ENCODE data around the gene NAGS.
A peak's percentile ranks its signal among the peaks of the same experiment; 100 is the strongest.

The NAGS gene

GRCh38 chr17:44046893-44047292 is 42.5 kb downstream of the NAGS start:
- DNase-seq, result peak; percentile 37

GRCh38 chr17:44049294-44050060 is 45.1 kb downstream of the NAGS start:
- DNase-seq, result no peak

GRCh38 chr17:44053125-44053872 is 48.9 kb downstream of the NAGS start:
- DNase-seq, result peak; percentile 9
